Testis (tissue), 3 donors: ENCODE data around the gene SLC6A19. TPM values are rescaled to one million over a fixed set of nuclear protein-coding genes. Genes with fewer than 3 reads are reported as not detected.

Experiments used
- DNase-seq: peaks from one replicate; pipeline ENCODE4 v3.0.0-alpha.2; 2019
- H3K27ac ChIP-seq, 2 donors: fragments of 200-600 bp; sonication (generic); one replicate each; pipeline ENCODE4 v1.5.1; 2019
- H3K27me3 ChIP-seq: fragments of 200-600 bp; sonication (generic); one replicate; pipeline ENCODE4 v1.5.1; 2019
- H3K36me3 ChIP-seq: fragments of 200-600 bp; sonication (generic); one replicate; pipeline ENCODE4 v1.5.1; 2017; ENCODE audit warnings: low read depth; ENCODE audit errors: missing control alignments
- H3K4me1 ChIP-seq: fragments of 200-600 bp; sonication (generic); one replicate; pipeline ENCODE4 v1.5.1; 2019
- H3K4me3 ChIP-seq, 2 donors: fragments of 200-600 bp; sonication (generic); one replicate each; pipeline ENCODE4 v1.5.1; 2017 to 2019
- H3K9me3 ChIP-seq: fragments of 200-600 bp; sonication (generic); one replicate; pipeline ENCODE4 v1.5.1; 2017
- CTCF ChIP-seq, 3 experiments: fragments of 450-650 bp in 2 of 3; fragments of 200-600 bp in 1 of 3; sonication (generic) in 1 of 3; IDR thresholded peaks; one replicate each; pipeline ENCODE4 v1.5.1; 2016 to 2019; ENCODE audit warnings: antibody characterized with exemption in 3 of 3, mild to moderate bottlenecking in 2 of 3, moderate library complexity in 1 of 3
- POLR2A ChIP-seq: fragments of 450-650 bp; IDR thresholded peaks from one replicate; pipeline ENCODE4 v1.6.1; 2017; ENCODE audit warnings: antibody characterized with exemption, mild to moderate bottlenecking, moderate library complexity
- WGBS, 2 donors: methylation state at CpG; one replicate each; pipeline ENCODE4 v1.1.5; 2018; 5-methylcytosine and 5-hydroxymethylcytosine counted together
- intact Hi-C: fragments of 100-400 bp; cut with DNase I; formaldehyde crosslinking; loops from one replicate; pipeline ENCODE4 v1.15.1; 2023; ENCODE audit warnings: low total_unique reads
- polyA plus RNA-seq: library from polyadenylated mRNA; stranded (reverse); fragments of 350-450 nt; fragmentation: Illumina TruSeq; extraction: RNeasy Lipid Tissue Mini Kit (QIAGEN cat#74804); gene quantifications from one replicate; pipeline ENCODE4 v1.2.3, GENCODE V29; 2014; ENCODE audit warnings: low read depth, low replicate concordance; ENCODE audit not compliant: insufficient read depth
- total RNA-seq, 2 donors: library from RNA; depleted of rRNA; stranded (reverse); fragments of >200 nt; gene quantifications; one replicate each; pipeline ENCODE4 v1.2.3, GENCODE V29; 2016

Gene SLC6A19
- total and polyA plus RNA-seq, 3 donors from 2014 or later = 0.16 to 0.68 (median 0.28) TPM

DNA sequence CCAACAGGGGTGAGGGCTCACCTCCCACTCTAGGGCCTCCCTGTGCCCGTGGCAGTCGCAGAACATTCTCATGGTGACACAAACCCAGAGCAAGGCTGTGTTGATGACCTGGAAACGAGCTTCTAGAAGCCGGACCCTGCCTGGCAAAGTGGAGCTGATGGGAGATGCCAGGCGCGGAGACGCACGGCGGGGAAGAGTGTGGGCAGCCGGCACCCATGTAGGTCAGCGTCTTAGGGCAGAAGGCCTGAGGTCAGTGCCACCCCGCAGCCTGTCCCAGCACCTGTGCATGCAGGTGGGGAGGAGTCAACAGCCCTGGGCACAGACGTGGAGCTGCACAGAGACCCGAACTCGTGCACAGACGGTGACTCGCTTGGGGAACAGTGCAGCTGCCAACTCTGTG is 29.2 kb downstream of the SLC6A19 start:
- DNase-seq = no peak
- Histone ChIP-seq H3K4me1 (no peaks in the 10 kb centered on the region), H3K27me3 (no peaks in the 10 kb centered on the region), H3K4me3 (no peak overlapping the region), H3K27ac (no peak overlapping the region), H3K36me3 (no peaks in the 10 kb centered on the region), H3K9me3 (no peaks in the 10 kb centered on the region)
- TF ChIP-seq POLR2A (no peak), CTCF (IDR thresholded peaks at IDR 0.05) (no peak)
- whole genome bisulfite sequencing, 2 donors = 88 to 94% methylated on average over 12 to 17 of the region's 17 CpGs
- intact Hi-C loops = no loop called here

GRCh38 chr5:1231354-1231905 is 30.0 kb downstream of the SLC6A19 start:
- H3K27ac ChIP-seq = no peak overlapping the region
- TF ChIP-seq CTCF (IDR thresholded peaks at IDR 0.05) = no peak
- TF ChIP-seq POLR2A = no peak
- no peaks in the 10 kb centered on the region for H3K4me1 ChIP-seq
- no peak for DNase-seq
- no peak overlapping the region for H3K4me3 ChIP-seq
- intact Hi-C loops = no loop called here
- no peaks in the 10 kb centered on the region for H3K27me3 ChIP-seq
- WGBS, 2 donors = 62 to 63% methylated on average over 11 to 13 of the region's 13 CpGs
- no peaks in the 10 kb centered on the region for H3K9me3 ChIP-seq
- H3K36me3 ChIP-seq = no peaks in the 10 kb centered on the region

DNA sequence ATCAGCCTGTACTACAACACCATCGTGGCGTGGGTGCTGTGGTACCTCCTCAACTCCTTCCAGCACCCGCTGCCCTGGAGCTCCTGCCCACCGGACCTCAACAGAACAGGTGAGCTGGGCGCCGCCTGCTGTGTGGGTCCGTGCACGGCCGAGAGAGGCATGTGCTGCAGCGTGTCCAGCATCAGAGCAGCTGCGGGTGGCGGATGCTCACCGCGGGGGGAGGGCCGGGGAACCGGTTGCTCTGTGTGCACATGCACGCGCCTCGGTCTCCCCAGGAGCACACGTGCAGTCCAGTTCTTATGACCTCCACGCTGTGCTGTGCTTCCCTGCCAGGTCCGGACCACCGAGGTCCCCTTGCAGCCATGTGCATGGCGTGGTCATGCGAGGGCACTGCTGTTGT is 31.4 kb downstream of the SLC6A19 start:
- no peaks in the 10 kb centered on the region for H3K9me3 ChIP-seq
- H3K4me3 ChIP-seq = no peak overlapping the region
- intact Hi-C loops = no loop called here
- no peaks in the 10 kb centered on the region for H3K4me1 ChIP-seq
- no peaks in the 10 kb centered on the region for H3K36me3 ChIP-seq
- WGBS, 2 donors = 93% methylated on average over 22 of the region's 25 CpGs; no CpG with 5 or more reads in 1 of the 2 donors
- H3K27me3 ChIP-seq = no peaks in the 10 kb centered on the region
- no peak for DNase-seq
- H3K27ac ChIP-seq = no peak overlapping the region
- no peak for TF ChIP-seq CTCF (IDR thresholded peaks at IDR 0.05)
- TF ChIP-seq POLR2A = no peak

DNA sequence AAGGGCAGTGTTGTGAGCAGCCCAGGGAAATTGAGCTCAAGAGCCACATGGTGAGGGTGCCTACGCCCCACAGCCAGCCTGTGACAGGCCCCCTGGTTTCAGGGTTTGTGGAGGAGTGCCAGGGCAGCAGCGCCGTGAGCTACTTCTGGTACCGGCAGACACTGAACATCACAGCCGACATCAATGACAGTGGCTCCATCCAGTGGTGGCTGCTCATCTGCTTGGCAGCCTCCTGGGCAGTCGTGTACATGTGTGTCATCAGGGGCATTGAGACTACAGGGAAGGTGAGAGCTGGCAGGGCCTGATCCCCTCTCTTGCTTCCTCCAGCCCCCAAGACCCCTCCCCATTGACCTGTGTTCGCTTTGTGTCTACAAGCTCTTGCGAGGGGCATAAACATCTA is 34.0 kb downstream of the SLC6A19 start:
- no peaks in the 10 kb centered on the region for H3K27me3 ChIP-seq
- TF ChIP-seq CTCF (IDR thresholded peaks at IDR 0.05) = no peak
- WGBS, 2 donors = 86 to 93% methylated on average over 6 to 7 of the region's 8 CpGs
- H3K4me3 ChIP-seq = no peak overlapping the region
- H3K36me3 ChIP-seq = no peaks in the 10 kb centered on the region
- H3K4me1 ChIP-seq = no peaks in the 10 kb centered on the region
- no peak overlapping the region for H3K27ac ChIP-seq
- H3K9me3 ChIP-seq = no peaks in the 10 kb centered on the region
- peak; percentile 27 for DNase-seq
- intact Hi-C loops = no loop called here

- Histone ChIP-seq H3K27me3 (no peaks in the 10 kb centered on the region), H3K27ac (no peak overlapping the region), H3K36me3 (no peaks in the 10 kb centered on the region), H3K9me3 (no peaks in the 10 kb centered on the region), H3K4me1 (no peaks in the 10 kb centered on the region), H3K4me3 (no peak overlapping the region)
- intact Hi-C loops = no loop called here
- WGBS, 2 donors = 92 to 100% methylated on average over 1 of the region's 1 CpG
- no peak for DNase-seq
- TF ChIP-seq POLR2A (no peak), CTCF (IDR thresholded peaks at IDR 0.05) (no peak)
Observed at GRCh38 chr5:1235838-1236237, 34.4 kb downstream of the SLC6A19 start.
